Left ventricle myocardium inferior (tissue), 1 donor: Measurements from ENCODE around the gene MYCBPAP. TPM values are rescaled to one million over a fixed set of nuclear protein-coding genes. Genes with fewer than 3 reads are reported as not detected.

Source experiments
- DNase-seq: peaks from one replicate; pipeline ENCODE4 v3.0.0-alpha.2; 2020
- H3K27ac ChIP-seq: fragments of 200-600 bp; replicated peaks from 2 replicates; pipeline ENCODE4 v1.8.0; 2021
- H3K27me3 ChIP-seq: fragments of 200-600 bp; 2 replicates; pipeline ENCODE4 v1.8.0; 2021; ENCODE audit warnings: low read depth
- H3K36me3 ChIP-seq: fragments of 200-600 bp; 2 replicates; pipeline ENCODE4 v1.8.0; 2021
- H3K4me1 ChIP-seq: fragments of 200-600 bp; 2 replicates; pipeline ENCODE4 v1.8.0; 2021
- H3K4me3 ChIP-seq: fragments of 200-600 bp; 2 replicates; pipeline ENCODE4 v1.8.0; 2021; ENCODE audit warnings: mild to moderate bottlenecking, moderate library complexity
- H3K9me3 ChIP-seq: fragments of 200-600 bp; replicated peaks from 2 replicates; pipeline ENCODE4 v1.8.0; 2021
- CTCF ChIP-seq: fragments of 200-600 bp; IDR thresholded peaks from 2 replicates; pipeline ENCODE4 v1.8.0; 2021; ENCODE audit warnings: antibody characterized with exemption, mild to moderate bottlenecking, borderline replicate concordance
- intact Hi-C: fragments of 100-400 bp; cut with micrococcal nuclease; formaldehyde crosslinking; loops from one replicate; pipeline ENCODE4 v1.11.0; 2022
- total RNA-seq: library from RNA; stranded (reverse); fragmentation: NEBNext Ultra II Directional; extraction: Animal tissue kit (Norgen Biotek cat#: 25700); gene quantifications from one replicate; pipeline ENCODE4 v1.2.1, GENCODE V29; 2021
- donor health status: DM: no; HTN: yes; CAD: no; lungs with severe emphysema.

MYCBPAP gene
- total RNA-seq, 1 donor from 2014 or later = 0.82 TPM

- Histone ChIP-seq H3K4me3 (peak overlapping the region; percentile 71), H3K27ac (peak overlapping the region; percentile 90), H3K27me3 (peaks cover 49% of the 10 kb centered on the region), H3K9me3 (no peaks in the 10 kb centered on the region), H3K36me3 (peaks cover 26% of the 10 kb centered on the region), H3K4me1 (peaks cover 35% of the 10 kb centered on the region)
- intact Hi-C loops = no loop called here
- peak; percentile 52 for TF ChIP-seq CTCF
- DNase-seq = no peak
Measured at GRCh38 chr17:50534222-50534978, 26.2 kb downstream of the MYCBPAP start.

GRCh38 chr17:50534979-50535326 is 26.7 kb downstream of the MYCBPAP start:
- peak overlapping the region; percentile 90 for H3K27ac ChIP-seq
- DNase-seq = no peak
- intact Hi-C loops = no loop called here
- H3K4me1 ChIP-seq = peaks cover 35% of the 10 kb centered on the region
- peaks cover 44% of the 10 kb centered on the region for H3K27me3 ChIP-seq
- H3K9me3 ChIP-seq = no peaks in the 10 kb centered on the region
- H3K4me3 ChIP-seq = peak overlapping the region; percentile 71
- no peak for TF ChIP-seq CTCF
- peaks cover 30% of the 10 kb centered on the region for H3K36me3 ChIP-seq

- Histone ChIP-seq H3K36me3 (peaks cover 30% of the 10 kb centered on the region), H3K9me3 (no peaks in the 10 kb centered on the region), H3K4me3 (peak overlapping the region; percentile 71), H3K27ac (peak overlapping the region; percentile 90), H3K4me1 (peaks cover 35% of the 10 kb centered on the region), H3K27me3 (peaks cover 41% of the 10 kb centered on the region)
- intact Hi-C loops = no loop called here
- DNase-seq = no peak
- TF ChIP-seq CTCF = no peak
Measured at GRCh38 chr17:50535407-50535806, 27.2 kb downstream of the MYCBPAP start.

- no peak for DNase-seq
- H3K27ac ChIP-seq = no peak overlapping the region
- H3K4me3 ChIP-seq = no peak overlapping the region
- H3K36me3 ChIP-seq = peaks cover 30% of the 10 kb centered on the region
- intact Hi-C loops = no loop called here
- H3K9me3 ChIP-seq = no peaks in the 10 kb centered on the region
- peaks cover 46% of the 10 kb centered on the region for H3K4me1 ChIP-seq
- no peak for TF ChIP-seq CTCF
- peaks cover 26% of the 10 kb centered on the region for H3K27me3 ChIP-seq
Measured at GRCh38 chr17:50536683-50537646, 28.7 kb downstream of the MYCBPAP start.

- intact Hi-C loops = no loop called here
- Histone ChIP-seq H3K27me3 (peaks cover 17% of the 10 kb centered on the region), H3K27ac (no peak overlapping the region), H3K36me3 (peaks cover 30% of the 10 kb centered on the region), H3K9me3 (no peaks in the 10 kb centered on the region), H3K4me3 (no peak overlapping the region), H3K4me1 (peaks cover 45% of the 10 kb centered on the region)
- TF ChIP-seq CTCF = no peak
- DNase-seq = no peak
Measured at GRCh38 chr17:50537721-50538548, 29.7 kb downstream of the MYCBPAP start.
